ENCODE measurements around the gene UBA6. TPM values are rescaled to one million over a fixed set of nuclear protein-coding genes. Genes with fewer than 3 reads are reported as not detected.

Gene UBA6
- total and polyA plus RNA-seq, 7 donors, result 3.3 to 37.9 (median 14.3) TPM

GRCh38 chr4:67696061-67696460, 4.9 kb downstream of the UBA6 start:
- TF ChIP-seq, protein P1, sequence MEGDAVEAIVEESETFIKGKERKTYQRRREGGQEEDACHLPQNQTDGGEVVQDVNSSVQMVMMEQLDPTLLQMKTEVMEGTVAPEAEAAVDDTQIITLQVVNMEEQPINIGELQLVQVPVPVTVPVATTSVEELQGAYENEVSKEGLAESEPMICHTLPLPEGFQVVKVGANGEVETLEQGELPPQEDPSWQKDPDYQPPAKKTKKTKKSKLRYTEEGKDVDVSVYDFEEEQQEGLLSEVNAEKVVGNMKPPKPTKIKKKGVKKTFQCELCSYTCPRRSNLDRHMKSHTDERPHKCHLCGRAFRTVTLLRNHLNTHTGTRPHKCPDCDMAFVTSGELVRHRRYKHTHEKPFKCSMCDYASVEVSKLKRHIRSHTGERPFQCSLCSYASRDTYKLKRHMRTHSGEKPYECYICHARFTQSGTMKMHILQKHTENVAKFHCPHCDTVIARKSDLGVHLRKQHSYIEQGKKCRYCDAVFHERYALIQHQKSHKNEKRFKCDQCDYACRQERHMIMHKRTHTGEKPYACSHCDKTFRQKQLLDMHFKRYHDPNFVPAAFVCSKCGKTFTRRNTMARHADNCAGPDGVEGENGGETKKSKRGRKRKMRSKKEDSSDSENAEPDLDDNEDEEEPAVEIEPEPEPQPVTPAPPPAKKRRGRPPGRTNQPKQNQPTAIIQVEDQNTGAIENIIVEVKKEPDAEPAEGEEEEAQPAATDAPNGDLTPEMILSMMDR (IDR thresholded peaks at IDR 0.05), result no peak
- Histone ChIP-seq H3K9me3 (no peaks in the 10 kb centered on the region), H3K27ac (no peak overlapping the region), H3K4me3 (no peak overlapping the region), H3K4me1 (peaks cover 8% of the 10 kb centered on the region), H3K27me3 (ENCODE audit: insufficient read depth in 3 of 3, low read length in 2 of 3) (no peaks in the 10 kb centered on the region), H3K36me3 (ENCODE audit: insufficient read depth in 1 of 2, low read depth in 1 of 2) (peaks cover 0 to 25% of the 10 kb centered on the region in 2 donors)
- intact Hi-C loops (cut with DNase I), result no loop called here
- ATAC-seq, result no peak
- 96 to 97% (median 96%) methylated on average over 2 of the region's 2 CpGs for WGBS, 3 donors
- DNase-seq, result no peak

DNA sequence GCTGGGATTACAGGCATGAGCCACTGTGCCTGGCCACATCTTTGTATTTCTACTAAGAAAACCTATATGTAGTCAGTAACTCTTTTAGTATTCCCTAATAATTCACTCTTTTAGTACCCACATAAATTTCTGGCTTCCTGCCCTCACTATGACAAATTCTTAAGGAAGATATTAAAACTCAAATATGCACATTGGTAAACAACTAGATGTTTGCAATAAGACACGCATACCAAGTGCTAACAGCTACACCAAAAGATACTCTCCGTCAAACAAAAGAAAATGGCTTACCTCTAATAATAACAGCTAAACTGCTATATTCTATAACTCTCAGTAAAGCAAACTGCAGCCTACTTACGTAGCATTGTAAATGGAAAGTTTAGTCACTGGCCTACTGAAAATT, 6.3 kb downstream of the UBA6 start:
- Histone ChIP-seq H3K9me3 (no peaks in the 10 kb centered on the region), H3K4me3 (no peak overlapping the region), H3K4me1 (peaks cover 1% of the 10 kb centered on the region), H3K27me3 (ENCODE audit: insufficient read depth in 3 of 3, low read length in 2 of 3) (no peaks in the 10 kb centered on the region), H3K36me3 (ENCODE audit: insufficient read depth in 1 of 2, low read depth in 1 of 2) (peaks cover 0 to 31% of the 10 kb centered on the region in 2 donors), H3K27ac (no peak overlapping the region)
- intact Hi-C loops (cut with DNase I), result no loop called here
- TF ChIP-seq, protein P1 (IDR thresholded peaks at IDR 0.05), result no peak
- ATAC-seq, result no peak
- no peak for DNase-seq
- 89 to 94% (median 90%) methylated on average over 3 of the region's 3 CpGs for WGBS, 3 donors

DNA sequence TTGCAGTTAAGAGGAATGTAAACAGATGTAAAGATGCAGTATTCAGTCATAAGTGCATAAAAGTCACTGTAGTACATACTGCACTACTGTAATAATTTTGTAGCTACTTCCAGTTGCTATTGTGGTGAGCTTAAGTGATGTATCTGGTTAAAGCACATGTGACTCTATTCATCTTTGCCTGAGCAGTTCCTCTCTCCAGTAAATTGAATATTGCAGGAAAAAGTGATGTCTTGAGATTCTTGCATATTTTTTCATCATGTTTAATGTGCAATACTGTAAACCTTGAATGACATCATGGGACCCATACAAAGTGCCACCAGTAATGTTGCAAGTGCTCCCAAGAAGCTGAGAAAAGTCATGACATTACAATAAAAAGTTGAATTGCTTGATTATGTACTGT, 9.6 kb downstream of the UBA6 start:
- intact Hi-C loops (cut with DNase I), result no loop called here
- ATAC-seq, result no peak

DNA sequence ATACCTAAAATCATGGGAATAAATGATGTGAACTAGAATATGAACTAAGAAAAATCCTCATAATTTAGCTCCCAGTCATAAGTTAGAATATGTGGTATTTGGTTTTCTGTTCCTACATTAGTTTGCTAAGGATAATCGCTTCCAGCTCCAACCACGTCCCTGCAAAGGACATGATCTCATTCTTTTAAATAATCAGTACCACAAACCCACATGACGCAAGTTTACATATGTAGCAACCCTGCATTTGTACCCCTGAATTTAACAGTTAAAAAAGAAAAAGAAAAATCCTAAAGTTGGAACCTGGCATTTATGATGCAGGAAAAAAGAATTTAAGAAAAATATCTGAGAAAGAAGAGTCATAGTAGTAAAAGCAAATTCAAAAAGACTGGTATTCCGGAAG, 13.3 kb downstream of the UBA6 start:
- ATAC-seq, result no peak
- H3K4me1 ChIP-seq, result no peaks in the 10 kb centered on the region
- no peak overlapping the region for H3K4me3 ChIP-seq
- TF ChIP-seq, protein P1 (IDR thresholded peaks at IDR 0.05), result no peak
- no peaks in the 10 kb centered on the region for H3K9me3 ChIP-seq
- peaks cover 0 to 20% of the 10 kb centered on the region in 2 donors for H3K36me3 ChIP-seq (ENCODE audit: insufficient read depth in 1 of 2, low read depth in 1 of 2)
- intact Hi-C loops (cut with DNase I), result no loop called here
- 87 to 88% (median 88%) methylated on average over 4 of the region's 4 CpGs for WGBS, 3 donors
- H3K27ac ChIP-seq, result no peak overlapping the region
- H3K27me3 ChIP-seq (ENCODE audit: insufficient read depth in 3 of 3, low read length in 2 of 3), result no peaks in the 10 kb centered on the region
- no peak for DNase-seq

More for the DNA sequence above, 9.6 kb downstream of the UBA6 start:
- no peaks in the 10 kb centered on the region for H3K27me3 ChIP-seq (ENCODE audit: insufficient read depth in 3 of 3, low read length in 2 of 3)
- no peaks in the 10 kb centered on the region for H3K4me1 ChIP-seq
- H3K36me3 ChIP-seq (ENCODE audit: insufficient read depth in 1 of 2, low read depth in 1 of 2), result peaks cover 0 to 31% of the 10 kb centered on the region in 2 donors
- H3K4me3 ChIP-seq, result no peak overlapping the region
- no peak for DNase-seq
- no peaks in the 10 kb centered on the region for H3K9me3 ChIP-seq
- H3K27ac ChIP-seq, result no peak overlapping the region
- TF ChIP-seq, protein P1 (IDR thresholded peaks at IDR 0.05), result no peak

- TF ChIP-seq, protein P1 (IDR thresholded peaks at IDR 0.05), result no peak
- peaks cover 0 to 20% of the 10 kb centered on the region in 2 donors for H3K36me3 ChIP-seq (ENCODE audit: insufficient read depth in 1 of 2, low read depth in 1 of 2)
- ATAC-seq, result no peak
- H3K4me3 ChIP-seq, result no peak overlapping the region
- DNase-seq, result no peak
- intact Hi-C loops (cut with DNase I), result no loop called here
- no peak overlapping the region for H3K27ac ChIP-seq
- no peaks in the 10 kb centered on the region for H3K27me3 ChIP-seq (ENCODE audit: insufficient read depth in 3 of 3, low read length in 2 of 3)
- H3K9me3 ChIP-seq, result no peaks in the 10 kb centered on the region
- 96 to 98% (median 97%) methylated on average over 5 of the region's 5 CpGs for WGBS, 3 donors
- H3K4me1 ChIP-seq, result no peaks in the 10 kb centered on the region
Observed at GRCh38 chr4:67685532-67685859, 15.5 kb downstream of the UBA6 start.
